Chondrocyte (in vitro differentiated cells): ENCODE measurements around the gene NME5. TPM values are rescaled to one million over a fixed set of nuclear protein-coding genes. Genes with fewer than 3 reads are reported as not detected.

Source experiments
- DNase-seq: peaks from one replicate; pipeline ENCODE4 v3.0.0; 2021; ENCODE audit warnings: mixed read lengths, low spot score
- H3K27ac Mint-ChIP-seq: one replicate; pipeline ENCODE4 v1.8.0; 2021; ENCODE audit warnings: mild to moderate bottlenecking, moderate library complexity, mixed read lengths; ENCODE audit not compliant: unreplicated experiment
- H3K27me3 Mint-ChIP-seq: 2 replicates; pipeline ENCODE4 v1.8.0; 2021; ENCODE audit warnings: low read depth, mixed read lengths
- H3K36me3 Mint-ChIP-seq: 2 replicates; pipeline ENCODE4 v1.8.0; 2021; ENCODE audit warnings: low read depth, mixed read lengths
- H3K4me1 Mint-ChIP-seq: 2 replicates; pipeline ENCODE4 v1.8.0; 2021; ENCODE audit warnings: low read depth, mild to moderate bottlenecking, mixed read lengths
- H3K4me3 Mint-ChIP-seq: one replicate; pipeline ENCODE4 v1.8.0; 2021; ENCODE audit warnings: mild to moderate bottlenecking, moderate library complexity, mixed read lengths; ENCODE audit not compliant: unreplicated experiment
- H3K9me3 Mint-ChIP-seq: 2 replicates; pipeline ENCODE4 v1.8.0; 2021; ENCODE audit warnings: low read depth, mixed read lengths
- CTCF ChIP-seq: fragments of 200-600 bp; sonication (generic); IDR thresholded peaks from 2 replicates; pipeline ENCODE4 v1.5.0; 2021; ENCODE audit warnings: antibody characterized with exemption, mild to moderate bottlenecking, moderate library complexity
- total RNA-seq: library from RNA; stranded (reverse); gene quantifications from 3 replicates; pipeline ENCODE4 v1.2.1, GENCODE V29; 2021

NME5 gene
- total RNA-seq, 1 donor from 2014 or later: 2.0 TPM

GRCh38 chr5:138067945-138068344, 71.3 kb downstream of the NME5 start:
- H3K9me3 Mint-ChIP-seq: no peaks in the 10 kb centered on the region
- no peak for TF ChIP-seq CTCF
- peaks cover 3% of the 10 kb centered on the region for H3K27me3 Mint-ChIP-seq
- no peak overlapping the region for H3K4me3 Mint-ChIP-seq
- peaks cover 14% of the 10 kb centered on the region for H3K4me1 Mint-ChIP-seq
- no peak for DNase-seq
- no peaks in the 10 kb centered on the region for H3K36me3 Mint-ChIP-seq
- H3K27ac Mint-ChIP-seq: no peak overlapping the region

Other genes starting within 250 kb of the NME5 start
- gene PKD2L2, start 250.0 kb downstream of the NME5 start, total RNA-seq: not detected in 3 replicates
- 35.9 to 43.6 TPM (median 43.0 TPM) in 3 replicates for gene FAM13B, start 106.3 kb downstream of the NME5 start, total RNA-seq
- gene WNT8A, start 55.4 kb downstream of the NME5 start, total RNA-seq: not detected in 3 replicates
- 31.4 to 49.5 TPM (median 33.1 TPM) in 3 replicates for gene BRD8, start 39.2 kb upstream of the NME5 start, total RNA-seq
- gene KIF20A, start 39.7 kb upstream of the NME5 start, total RNA-seq: 5.2 to 15.9 TPM (median 14.3 TPM) in 3 replicates
- gene CDC23, start 73.9 kb upstream of the NME5 start, total RNA-seq: 28.8 to 32.4 TPM (median 30.8 TPM) in 3 replicates
- 0.12 to 0.23 TPM in 2 of 3 replicates, not detected in the other for gene GFRA3, start 135.2 kb upstream of the NME5 start, total RNA-seq
- 1.2 to 1.6 TPM (median 1.6 TPM) in 3 replicates for gene CDC25C, start 192.4 kb upstream of the NME5 start, total RNA-seq
- 34.3 to 34.8 TPM (median 34.7 TPM) in 3 replicates for gene FAM53C, start 198.8 kb upstream of the NME5 start, total RNA-seq
- 37.6 to 51.5 TPM (median 39.1 TPM) in 3 replicates for gene KDM3B, start 213.3 kb upstream of the NME5 start, total RNA-seq